ENCODE results near the gene ADAM8.

GRCh38 chr10:133268532-133268931, 8.1 kb downstream of the ADAM8 start:
- TF ChIP-seq CHD2 (IDR thresholded peaks at IDR 0.05; ENCODE audit: borderline replicate concordance, low read depth, low read length) (no peak), HDAC6 (IDR thresholded peaks at IDR 0.05; ENCODE audit: unreplicated experiment) (no peak), MXI1 (IDR thresholded peaks at IDR 0.05; ENCODE audit: low read depth, low read length) (no peak), CBX3 (IDR thresholded peaks at IDR 0.05; ENCODE audit: borderline replicate concordance, low read depth) (no peak), SIN3A (IDR thresholded peaks at IDR 0.05; ENCODE audit: low read depth, low read length) (no peak), POLR2A (IDR thresholded peaks at IDR 0.05; ENCODE audit: low read depth, low read length) (0 out of 2 replicates have a peak, but pooled peaks have one; percentile 9), PBX3 (IDR thresholded peaks at IDR 0.05; ENCODE audit: insufficient replicate concordance, low read depth, low read length) (no peak), MAX (IDR thresholded peaks at IDR 0.05; ENCODE audit: low read depth, low read length) (no peak), NBN (IDR thresholded peaks at IDR 0.05) (no peak), SUZ12 (IDR thresholded peaks at IDR 0.05; ENCODE audit: unreplicated experiment) (no peak), CTCF (IDR thresholded peaks at IDR 0.05 in 2 of 3, conservative IDR thresholded peaks at IDR 0.05 in 1 of 3; ENCODE audit: control insufficient read depth in 2 of 3, extremely low read depth in 1 of 3, insufficient read depth in 1 of 3, low read depth in 3 of 3, low read length in 3 of 3) (no peak), EZH2 (IDR thresholded peaks at IDR 0.05; ENCODE audit: borderline replicate concordance, control insufficient read depth, low read depth, low read length) (no peak), RAD21 (IDR thresholded peaks at IDR 0.05; ENCODE audit: insufficient read depth, low read depth, low read length) (no peak), ZNF274 (IDR thresholded peaks at IDR 0.05; ENCODE audit: insufficient read depth, insufficient read length) (no peak)
